ENCODE results near the gene BAIAP2L1.

Gene BAIAP2L1

DNA sequence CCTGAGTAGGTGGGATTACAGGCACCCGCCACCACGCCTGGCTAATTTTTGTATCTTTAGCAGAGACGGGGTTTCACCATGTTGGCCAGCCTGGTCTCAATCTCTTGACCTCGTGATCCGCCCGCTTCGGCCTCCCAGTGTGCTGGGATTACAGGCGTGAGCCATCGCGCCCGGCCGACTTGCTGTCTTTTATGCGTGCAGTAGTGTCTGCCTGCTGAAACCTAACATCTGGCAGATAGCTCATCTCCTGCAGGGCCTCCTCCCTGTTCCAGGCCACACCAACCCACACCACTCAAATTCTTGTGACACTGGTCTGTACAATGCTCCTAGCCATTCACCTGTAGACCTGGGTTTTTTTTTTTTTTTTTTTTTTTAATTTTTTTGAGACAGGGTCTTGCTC is 41.5 kb downstream of the BAIAP2L1 start:
- H3K4me3 ChIP-seq (ENCODE audit: low read depth, low read length): no peak overlapping the region
- in situ Hi-C loops (cut with HindIII; ENCODE audit: low sequenced_read_pairs): no loop called here
- no peak for DNase-seq (ENCODE audit: low read depth, low spot score)
- TF ChIP-seq, protein P1, sequence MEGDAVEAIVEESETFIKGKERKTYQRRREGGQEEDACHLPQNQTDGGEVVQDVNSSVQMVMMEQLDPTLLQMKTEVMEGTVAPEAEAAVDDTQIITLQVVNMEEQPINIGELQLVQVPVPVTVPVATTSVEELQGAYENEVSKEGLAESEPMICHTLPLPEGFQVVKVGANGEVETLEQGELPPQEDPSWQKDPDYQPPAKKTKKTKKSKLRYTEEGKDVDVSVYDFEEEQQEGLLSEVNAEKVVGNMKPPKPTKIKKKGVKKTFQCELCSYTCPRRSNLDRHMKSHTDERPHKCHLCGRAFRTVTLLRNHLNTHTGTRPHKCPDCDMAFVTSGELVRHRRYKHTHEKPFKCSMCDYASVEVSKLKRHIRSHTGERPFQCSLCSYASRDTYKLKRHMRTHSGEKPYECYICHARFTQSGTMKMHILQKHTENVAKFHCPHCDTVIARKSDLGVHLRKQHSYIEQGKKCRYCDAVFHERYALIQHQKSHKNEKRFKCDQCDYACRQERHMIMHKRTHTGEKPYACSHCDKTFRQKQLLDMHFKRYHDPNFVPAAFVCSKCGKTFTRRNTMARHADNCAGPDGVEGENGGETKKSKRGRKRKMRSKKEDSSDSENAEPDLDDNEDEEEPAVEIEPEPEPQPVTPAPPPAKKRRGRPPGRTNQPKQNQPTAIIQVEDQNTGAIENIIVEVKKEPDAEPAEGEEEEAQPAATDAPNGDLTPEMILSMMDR (IDR thresholded peaks at IDR 0.05; ENCODE audit: low read depth, low read length): no peak

DNA sequence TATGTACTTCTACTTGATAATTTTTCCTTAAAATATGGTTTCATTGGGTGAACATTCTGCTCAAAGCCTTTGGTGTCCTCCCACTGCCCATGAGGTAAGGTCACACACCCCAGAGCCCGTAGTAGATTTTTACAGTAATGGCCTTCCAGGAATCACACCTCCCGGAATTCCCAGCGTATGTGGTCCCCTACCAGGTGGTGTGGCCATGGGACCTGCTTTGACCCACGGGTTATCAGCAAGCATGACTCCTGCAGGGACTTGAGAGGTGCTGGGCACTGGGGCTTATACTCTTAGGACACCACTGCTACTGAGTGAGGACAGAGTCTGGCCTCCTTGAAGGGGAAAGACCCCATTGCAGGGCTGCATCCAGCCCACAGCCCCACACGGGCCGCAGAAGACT is 42.2 kb downstream of the BAIAP2L1 start:
- in situ Hi-C loops (cut with HindIII; ENCODE audit: low sequenced_read_pairs): no loop called here
- TF ChIP-seq, protein P1 (IDR thresholded peaks at IDR 0.05; ENCODE audit: low read depth, low read length): no peak
- DNase-seq (ENCODE audit: low read depth, low spot score): no peak
- H3K4me3 ChIP-seq (ENCODE audit: low read depth, low read length): no peak overlapping the region

DNA sequence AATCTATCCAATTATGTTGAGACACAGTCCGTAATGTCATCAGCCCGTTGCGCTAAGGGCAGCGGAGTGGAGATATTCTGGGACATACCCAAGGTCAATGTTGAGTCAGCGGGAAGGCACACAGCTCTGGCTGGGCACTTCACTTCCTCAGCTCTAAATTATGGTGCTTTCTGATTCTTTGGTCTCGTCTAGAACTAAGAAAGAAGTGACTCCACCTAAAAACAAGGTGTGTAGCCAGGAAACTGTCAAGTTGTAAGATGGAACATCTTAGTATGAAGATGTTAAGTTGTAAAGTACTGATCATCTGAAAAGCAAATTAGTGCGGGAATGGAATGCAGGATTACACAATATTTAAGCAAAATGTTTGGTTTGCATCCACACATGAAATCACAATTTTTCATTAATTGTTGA is 43.1 kb downstream of the BAIAP2L1 start:
- DNase-seq (ENCODE audit: low read depth, low spot score): peak; percentile 62
- TF ChIP-seq, protein P1 (IDR thresholded peaks at IDR 0.05; ENCODE audit: low read depth, low read length): no peak

DNA sequence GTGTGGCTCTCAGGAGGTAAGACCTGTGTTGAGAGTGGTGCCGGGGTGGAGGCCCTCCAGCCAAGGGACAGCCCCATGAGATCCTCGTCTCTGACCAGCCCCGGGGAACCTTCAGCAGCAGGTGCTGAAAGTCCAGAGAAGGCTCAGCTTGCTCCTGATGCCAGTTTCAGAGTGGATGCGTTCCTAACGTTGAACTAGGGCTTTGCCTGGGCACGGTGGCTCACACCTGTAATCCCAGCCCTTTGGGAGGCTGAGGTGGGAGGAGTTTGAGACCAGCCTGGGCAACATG is 45.7 kb downstream of the BAIAP2L1 start:
- TF ChIP-seq, protein P1 (IDR thresholded peaks at IDR 0.05; ENCODE audit: low read depth, low read length): no peak
- in situ Hi-C loops (cut with HindIII; ENCODE audit: low sequenced_read_pairs): no loop called here
- no peak overlapping the region for H3K4me3 ChIP-seq (ENCODE audit: low read depth, low read length)
- DNase-seq (ENCODE audit: low read depth, low spot score): no peak

More for the DNA sequence above, 43.1 kb downstream of the BAIAP2L1 start:
- in situ Hi-C loops (cut with HindIII; ENCODE audit: low sequenced_read_pairs): no loop called here
- no peak overlapping the region for H3K4me3 ChIP-seq (ENCODE audit: low read depth, low read length)

DNA sequence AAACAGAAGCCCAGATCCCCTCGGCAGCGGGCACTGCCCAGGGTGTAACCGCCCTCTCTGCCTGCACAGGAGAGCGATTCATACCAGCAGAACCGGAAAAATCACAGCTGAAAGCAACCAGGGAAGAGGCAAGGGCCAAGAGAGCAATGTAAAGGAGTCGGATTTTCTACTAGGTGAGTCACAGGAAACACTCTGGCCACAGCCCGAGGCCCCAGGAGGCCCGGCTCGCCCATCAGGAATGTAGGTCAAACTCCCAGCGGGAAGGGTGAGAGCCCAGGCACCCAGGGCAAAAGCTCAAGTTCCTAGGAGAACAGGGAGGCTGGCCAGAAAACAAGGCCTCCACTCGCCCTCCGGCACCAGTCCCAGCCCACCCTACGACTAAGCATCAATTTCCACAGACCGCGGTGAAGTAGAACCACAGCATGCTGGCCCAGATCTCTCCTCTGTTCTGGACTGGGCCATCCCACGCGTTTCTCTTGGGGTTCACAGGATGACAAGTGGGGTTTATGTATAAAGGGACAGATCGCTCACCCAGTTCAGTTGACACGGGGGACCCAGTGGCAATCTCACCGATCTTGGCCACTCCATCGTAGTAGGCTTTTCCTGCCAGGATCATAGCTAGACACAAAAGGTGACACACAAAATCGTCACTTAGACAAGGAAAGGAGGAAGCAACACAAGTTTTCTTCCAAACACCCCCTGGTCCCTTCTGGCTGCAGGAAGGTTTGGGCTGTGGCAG is 46.2 kb downstream of the BAIAP2L1 start:
- no peak overlapping the region for H3K4me3 ChIP-seq (ENCODE audit: low read depth, low read length)
- TF ChIP-seq, protein P1 (IDR thresholded peaks at IDR 0.05; ENCODE audit: low read depth, low read length): no peak
- in situ Hi-C loops (cut with HindIII; ENCODE audit: low sequenced_read_pairs): no loop called here
- DNase-seq (ENCODE audit: low read depth, low spot score): peak; percentile 92

DNA sequence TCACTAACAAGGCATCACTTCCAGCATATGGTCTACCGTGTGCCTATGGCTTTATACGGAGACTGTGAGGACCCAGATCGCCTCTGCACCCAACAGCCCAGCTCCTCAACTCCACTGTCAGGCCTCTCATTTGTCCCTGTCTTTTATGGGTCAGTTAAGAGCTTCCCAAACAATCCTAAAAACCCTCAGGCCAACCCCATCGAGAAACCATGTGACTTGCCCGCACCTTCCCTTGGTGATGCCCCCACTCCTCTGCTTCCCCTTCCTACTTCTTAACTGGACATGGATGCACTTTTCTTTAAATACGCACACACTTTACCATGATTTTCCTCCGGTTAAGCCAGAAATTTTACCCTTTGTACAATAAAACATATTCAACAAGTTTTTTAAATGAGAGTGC is 46.8 kb downstream of the BAIAP2L1 start:
- H3K4me3 ChIP-seq (ENCODE audit: low read depth, low read length): no peak overlapping the region
- no peak for DNase-seq (ENCODE audit: low read depth, low spot score)
- in situ Hi-C loops (cut with HindIII; ENCODE audit: low sequenced_read_pairs): no loop called here
- TF ChIP-seq, protein P1 (IDR thresholded peaks at IDR 0.05; ENCODE audit: low read depth, low read length): no peak
